Ishikawa (cell line): ENCODE measurements around the gene PRRC2B.

Experiments used
- CEBPB ChIP-seq: IDR thresholded peaks from 2 replicates; pipeline ENCODE4 v1.6.1; 2012
- CREB1 ChIP-seq: IDR thresholded peaks from 2 replicates; pipeline ENCODE4 v1.6.1; 2012; ENCODE audit warnings: low read depth
- EGR1 ChIP-seq: IDR thresholded peaks from 2 replicates; pipeline ENCODE4 v1.6.1; 2012
- EP300 ChIP-seq: IDR thresholded peaks from 2 replicates; pipeline ENCODE4 v1.6.1; 2012; ENCODE audit warnings: borderline replicate concordance
- FOXM1 ChIP-seq: IDR thresholded peaks from 2 replicates; pipeline ENCODE4 v1.6.1; 2012; ENCODE audit warnings: low read depth, borderline replicate concordance
- MAX ChIP-seq: IDR thresholded peaks from 2 replicates; pipeline ENCODE4 v1.6.1; 2012
- NFIC ChIP-seq: IDR thresholded peaks from 2 replicates; pipeline ENCODE4 v1.6.1; 2012
- RAD21 ChIP-seq: IDR thresholded peaks from 2 replicates; pipeline ENCODE4 v1.6.1; 2012; ENCODE audit warnings: low read depth
- REST ChIP-seq: IDR thresholded peaks from 2 replicates; pipeline ENCODE4 v1.6.1; 2012; ENCODE audit warnings: low read depth, mild to moderate bottlenecking
- TAF1 ChIP-seq: IDR thresholded peaks from 2 replicates; pipeline ENCODE4 v1.6.1; 2012; ENCODE audit warnings: low read depth, mild to moderate bottlenecking
- TCF12 ChIP-seq: IDR thresholded peaks from 2 replicates; pipeline ENCODE4 v1.6.1; 2012; ENCODE audit warnings: low read depth
- TEAD4 ChIP-seq: IDR thresholded peaks from 2 replicates; pipeline ENCODE4 v1.6.1; 2012
- USF1 ChIP-seq: IDR thresholded peaks from 2 replicates; pipeline ENCODE4 v1.6.1; 2012
- YY1 ChIP-seq: IDR thresholded peaks from 2 replicates; pipeline ENCODE4 v1.6.1; 2012; ENCODE audit warnings: low read depth
- ZBTB7A ChIP-seq: IDR thresholded peaks from 2 replicates; pipeline ENCODE4 v1.6.1; 2012; ENCODE audit warnings: low read depth

PRRC2B gene

GRCh38 chr9:131469356-131469755, 75.5 kb downstream of the PRRC2B start:
- no peak for TF ChIP-seq REST
- no peak for TF ChIP-seq NFIC
- no peak for TF ChIP-seq TAF1
- no peak for TF ChIP-seq MAX
- no peak for TF ChIP-seq EGR1
- TF ChIP-seq RAD21: no peak
- no peak for TF ChIP-seq CREB1
- TF ChIP-seq FOXM1: no peak
- no peak for TF ChIP-seq YY1

DNA sequence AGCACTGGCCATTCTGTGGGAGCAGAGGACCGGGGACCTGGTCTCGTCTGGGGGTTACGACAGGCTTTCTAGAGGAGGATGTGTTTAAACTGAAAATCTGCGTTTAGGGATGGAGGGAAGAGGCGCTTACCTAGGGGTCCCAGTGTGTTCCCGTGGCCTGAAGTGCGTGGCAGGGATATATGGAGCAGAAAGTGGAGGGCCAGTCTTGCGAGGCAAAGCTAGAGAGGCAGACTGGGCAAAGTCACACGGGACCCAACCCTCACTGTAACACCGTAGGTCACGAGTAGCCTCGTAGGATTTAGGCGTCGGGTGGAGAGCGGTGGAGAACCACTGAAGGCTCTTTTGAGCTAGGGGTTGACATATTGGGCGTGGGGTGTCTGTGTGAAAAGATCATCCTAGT, 76.1 kb downstream of the PRRC2B start:
- TF ChIP-seq FOXM1 (no peak), EGR1 (no peak), REST (no peak), TAF1 (no peak), ZBTB7A (no peak), EP300 (no peak), YY1 (no peak), TCF12 (no peak)

DNA sequence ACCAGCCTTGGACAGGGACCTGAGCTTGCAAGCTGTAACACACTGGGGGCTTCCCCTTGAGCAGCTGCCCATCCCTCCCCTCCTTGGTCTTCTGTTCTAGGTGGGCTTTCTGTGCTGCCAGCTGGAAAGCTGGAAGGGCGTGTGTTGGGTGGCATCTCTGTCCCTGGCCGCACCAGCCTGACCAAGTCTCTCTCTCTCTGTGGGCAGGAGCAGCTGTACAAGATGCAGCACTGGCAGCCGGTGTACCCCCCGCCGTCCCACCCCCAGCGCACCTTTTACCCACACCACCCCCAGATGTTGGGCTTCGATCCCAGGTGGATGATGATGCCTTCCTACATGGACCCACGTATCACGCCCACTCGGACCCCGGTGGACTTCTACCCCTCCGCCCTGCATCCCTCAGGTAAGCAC, 76.7 kb downstream of the PRRC2B start:
- TF ChIP-seq USF1: no peak
- TF ChIP-seq MAX: no peak
- no peak for TF ChIP-seq TEAD4
- TF ChIP-seq CEBPB: no peak
- no peak for TF ChIP-seq CREB1
- TF ChIP-seq EP300: no peak
- no peak for TF ChIP-seq TAF1
- TF ChIP-seq ZBTB7A: no peak
- TF ChIP-seq NFIC: no peak
- TF ChIP-seq REST: no peak
- TF ChIP-seq TCF12: no peak
- TF ChIP-seq EGR1: no peak
- no peak for TF ChIP-seq FOXM1
- TF ChIP-seq YY1: no peak

GRCh38 chr9:131473198-131473885, 79.5 kb downstream of the PRRC2B start:
- TF ChIP-seq CREB1 (no peak), TAF1 (no peak), RAD21 (no peak), MAX (no peak), ZBTB7A (no peak), EGR1 (no peak), YY1 (no peak), USF1 (no peak), TCF12 (no peak), CEBPB (no peak), EP300 (no peak), FOXM1 (no peak), TEAD4 (no peak), NFIC (no peak), REST (no peak)
